DOHH2 (cell line): ENCODE measurements around the gene MAN2A1.

Experiments used
- H3F3A ChIP-seq: fragments of 200-600 bp; sonication (generic), shearing (Covaris generic); 2 replicates; pipeline ENCODE4 v1.6.0; 2016; ENCODE audit warnings: antibody characterized with exemption, mild to moderate bottlenecking; ENCODE audit not compliant: control insufficient read depth, insufficient read depth
- H3K27ac ChIP-seq: fragments of 200-600 bp; sonication (generic); 2 replicates; pipeline ENCODE4 v1.5.1; 2014; ENCODE audit warnings: low read depth, mild to moderate bottlenecking, low read length, moderate library complexity
- H3K27me3 ChIP-seq: fragments of 200-600 bp; sonication (generic); 2 replicates; pipeline ENCODE4 v1.6.1; 2014; ENCODE audit warnings: mild to moderate bottlenecking, low read length, mixed read lengths; ENCODE audit not compliant: control insufficient read depth
- H3K36me3 ChIP-seq: fragments of 200-600 bp; sonication (generic); 2 replicates; pipeline ENCODE4 v1.6.1; 2014; ENCODE audit warnings: mild to moderate bottlenecking, low read length, moderate library complexity, mixed read lengths; ENCODE audit not compliant: control insufficient read depth
- H3K4me1 ChIP-seq: fragments of 200-600 bp; sonication (generic); 2 replicates; pipeline ENCODE4 v1.6.1; 2014; ENCODE audit warnings: mild to moderate bottlenecking, low read length, mixed read lengths; ENCODE audit not compliant: control insufficient read depth
- H3K4me2 ChIP-seq: fragments of 200-600 bp; sonication (generic); 2 replicates; pipeline ENCODE4 v1.6.0; 2014; ENCODE audit warnings: mild to moderate bottlenecking, low read length, moderate library complexity
- H3K4me3 ChIP-seq: fragments of 200-600 bp; sonication (generic); 2 replicates; pipeline ENCODE4 v1.5.1; 2014; ENCODE audit warnings: mild to moderate bottlenecking, low read length, mixed read lengths
- H3K79me2 ChIP-seq: fragments of 200-600 bp; sonication (generic); 2 replicates; pipeline ENCODE4 v1.6.1; 2014; ENCODE audit warnings: mild to moderate bottlenecking, low read length, mixed read lengths; ENCODE audit not compliant: control insufficient read depth
- H3K9me2 ChIP-seq: fragments of 200-600 bp; sonication (generic); replicated peaks from 2 replicates; pipeline ENCODE4 v1.6.1; 2014; ENCODE audit warnings: mild to moderate bottlenecking, low read length, mixed read lengths; ENCODE audit not compliant: control insufficient read depth
- H3K9me3 ChIP-seq: fragments of 200-600 bp; sonication (generic); 2 replicates; pipeline ENCODE4 v1.6.1; 2014; ENCODE audit warnings: antibody characterized with exemption, low read length, mixed read lengths; ENCODE audit not compliant: control insufficient read depth, insufficient read depth
- H4K20me1 ChIP-seq: fragments of 200-600 bp; sonication (generic); 2 replicates; pipeline ENCODE4 v1.6.0; 2014; ENCODE audit warnings: low read depth, mild to moderate bottlenecking, antibody characterized with exemption, low read length, moderate library complexity; ENCODE audit not compliant: control insufficient read depth, insufficient read depth
- CTCF ChIP-seq: fragments of 200-600 bp; sonication (generic); IDR thresholded peaks from one replicate; pipeline ENCODE4 v1.5.1; 2014; ENCODE audit warnings: antibody characterized with exemption, mild to moderate bottlenecking, low read depth, low read length; ENCODE audit not compliant: poor library complexity, severe bottlenecking
- EZH2phosphoT487 ChIP-seq: fragments of 200-600 bp; sonication (generic); IDR thresholded peaks from 2 replicates; pipeline ENCODE4 v1.6.1; 2017; ENCODE audit warnings: borderline replicate concordance, mild to moderate bottlenecking, antibody characterized with exemption, low read length, moderate library complexity, mixed read lengths

MAN2A1 gene

DNA sequence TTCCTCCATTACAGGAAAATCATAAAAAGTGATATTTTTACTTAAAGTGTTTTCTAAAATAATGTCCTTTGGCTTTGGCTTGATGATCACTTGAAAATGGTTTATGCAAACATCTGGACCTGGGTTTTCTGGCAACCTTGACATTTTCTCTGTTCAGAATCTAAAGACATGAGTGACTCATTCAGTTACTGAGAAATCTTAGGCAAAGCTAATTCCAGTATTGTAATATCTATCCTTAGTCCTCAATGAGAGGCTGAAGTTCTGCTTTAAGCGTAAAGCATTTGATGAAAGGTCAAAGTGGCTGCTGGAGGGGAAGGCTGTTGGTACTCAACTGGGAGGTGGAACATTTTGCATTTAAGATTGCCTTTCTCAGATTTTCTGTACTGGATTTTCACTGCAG lies 2.3 kb downstream of the MAN2A1 start:
- peaks cover 68% of the 10 kb centered on the region for H3K79me2 ChIP-seq
- TF ChIP-seq CTCF (no peak), EZH2phosphoT487 (no peak)
- H3K9me3 ChIP-seq: peaks cover 5% of the 10 kb centered on the region; the same call in 1 of the 2 replicates
- H4K20me1 ChIP-seq: peaks cover 3% of the 10 kb centered on the region; the same call in 1 of the 2 replicates
- H3K4me2 ChIP-seq: peak overlapping the region; percentile 94
- peaks cover 6% of the 10 kb centered on the region for H3F3A ChIP-seq
- H3K4me1 ChIP-seq: peaks cover 56% of the 10 kb centered on the region
- no peaks in the 10 kb centered on the region for H3K27me3 ChIP-seq
- no peak overlapping the region for H3K27ac ChIP-seq
- H3K36me3 ChIP-seq: no peaks in the 10 kb centered on the region
- no peaks in the 10 kb centered on the region for H3K9me2 ChIP-seq
- H3K4me3 ChIP-seq: peak overlapping the region; percentile 86

GRCh38 chr5:109692852-109693251 lies 3.1 kb downstream of the MAN2A1 start:
- Histone ChIP-seq H3K27me3 (no peaks in the 10 kb centered on the region), H3K4me3 (no peak overlapping the region), H4K20me1 (peaks cover 3% of the 10 kb centered on the region; the same call in 1 of the 2 replicates), H3K36me3 (no peaks in the 10 kb centered on the region), H3F3A (peaks cover 6% of the 10 kb centered on the region), H3K9me2 (no peaks in the 10 kb centered on the region), H3K4me1 (peaks cover 56% of the 10 kb centered on the region), H3K27ac (no peak overlapping the region), H3K79me2 (peaks cover 76% of the 10 kb centered on the region), H3K9me3 (peaks cover 4% of the 10 kb centered on the region; the same call in 1 of the 2 replicates), H3K4me2 (0 out of 2 replicates have a peak overlapping the region, but pooled peaks have one; percentile 10)
- no peak for TF ChIP-seq EZH2phosphoT487
- no peak for TF ChIP-seq CTCF

GRCh38 chr5:109693535-109694400 lies 4.0 kb downstream of the MAN2A1 start:
- Histone ChIP-seq H3K9me2 (no peaks in the 10 kb centered on the region), H3K79me2 (peaks cover 85% of the 10 kb centered on the region), H3K4me1 (peaks cover 48% of the 10 kb centered on the region), H3K27ac (no peak overlapping the region), H4K20me1 (peaks cover 3% of the 10 kb centered on the region; the same call in 1 of the 2 replicates), H3F3A (peaks cover 5% of the 10 kb centered on the region), H3K4me3 (no peak overlapping the region), H3K4me2 (0 out of 2 replicates have a peak overlapping the region, but pooled peaks have one; percentile 10), H3K27me3 (no peaks in the 10 kb centered on the region), H3K9me3 (no peaks in the 10 kb centered on the region), H3K36me3 (no peaks in the 10 kb centered on the region; the same call in 1 of the 2 replicates)
- TF ChIP-seq CTCF (no peak), EZH2phosphoT487 (no peak)
